ENCODE measurements around the gene MRPL51.

MRPL51 gene

DNA sequence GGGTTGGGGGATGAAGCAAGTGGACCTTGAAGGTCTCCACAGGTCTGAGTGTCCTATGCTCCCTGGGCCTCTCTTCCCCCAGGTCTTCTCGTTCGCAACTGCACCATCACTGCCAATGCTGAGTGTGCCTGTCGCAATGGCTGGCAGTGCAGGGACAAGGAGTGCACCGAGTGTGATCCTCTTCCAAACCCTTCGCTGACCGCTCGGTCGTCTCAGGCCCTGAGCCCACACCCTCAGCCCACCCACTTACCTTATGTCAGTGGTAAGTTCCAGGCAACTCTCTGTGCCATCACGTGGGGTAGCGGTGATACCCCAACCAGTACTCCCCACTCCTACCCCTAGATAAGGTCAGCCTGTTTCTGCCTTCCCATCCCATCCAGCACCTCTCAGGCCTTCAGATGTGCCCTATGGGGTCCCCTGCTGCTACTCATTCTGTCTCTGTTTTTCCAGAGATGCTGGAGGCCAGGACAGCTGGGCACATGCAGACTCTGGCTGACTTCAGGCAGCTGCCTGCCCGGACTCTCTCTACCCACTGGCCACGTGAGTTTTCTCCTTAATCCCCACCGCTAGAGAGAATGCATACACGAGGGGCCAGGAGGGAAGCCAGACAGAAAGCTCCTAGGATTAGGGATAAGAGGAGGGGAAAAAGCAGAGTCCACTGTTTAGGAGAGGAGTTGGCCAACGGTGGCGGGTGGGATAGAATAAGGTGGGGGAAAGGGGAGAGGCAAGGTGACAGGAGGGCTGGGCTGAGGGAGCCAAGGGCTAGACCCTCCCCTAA, 42.8 kb downstream of the MRPL51 start:
- Histone ChIP-seq H3K4me2 (peak overlapping the region; percentile 55), H2AFZ (ENCODE audit: low read depth) (no peak overlapping the region), H3K27me3 (ENCODE audit: insufficient read depth, low read depth) (no peaks in the 10 kb centered on the region), H3K36me3 (ENCODE audit: insufficient read depth) (no peaks in the 10 kb centered on the region), H3K27ac (no peak overlapping the region), H4K20me1 (ENCODE audit: insufficient read depth) (no peaks in the 10 kb centered on the region), H3K4me1 (ENCODE audit: low read depth, poor library complexity, severe bottlenecking) (peaks cover 52% of the 10 kb centered on the region), H3K4me3 (IDR thresholded peaks at IDR 0.05; ENCODE audit: insufficient read depth, low read depth, low read length) (no peak overlapping the region), H3K79me2 (ENCODE audit: insufficient read depth, low read depth) (peaks cover 12% of the 10 kb centered on the region; the same call in 1 of the 2 replicates), H3K9ac (no peak overlapping the region)
- no peak for TF ChIP-seq CTCF (conservative IDR thresholded peaks at IDR 0.05; ENCODE audit: low read depth, low read length)

GRCh38 chr12:6444704-6445688, 48.1 kb downstream of the MRPL51 start, which contains the start of gene CD27:
CD27 (plus strand) TSS chr12:6444955; CDS start chr12:6445096, 141 bp downstream.
- H3K79me2 ChIP-seq (ENCODE audit: insufficient read depth, low read depth): no peaks in the 10 kb centered on the region
- H3K27ac ChIP-seq: peak within 1 kb of the TSS; percentile 80
- no peaks in the 10 kb centered on the region for H4K20me1 ChIP-seq (ENCODE audit: insufficient read depth)
- H3K9ac ChIP-seq: peak within 1 kb of the TSS; percentile 22; the same call in 1 of the 2 replicates
- no peaks in the 10 kb centered on the region for H3K27me3 ChIP-seq (ENCODE audit: insufficient read depth, low read depth)
- peak within 1 kb of the TSS; percentile 51; the same call in 1 of the 2 replicates for H3K4me2 ChIP-seq
- H3K4me3 ChIP-seq (IDR thresholded peaks at IDR 0.05; ENCODE audit: insufficient read depth, low read depth, low read length): no peak within 1 kb of the TSS
- H3K36me3 ChIP-seq (ENCODE audit: insufficient read depth): no peaks in the 10 kb centered on the region
- no peak for TF ChIP-seq CTCF (conservative IDR thresholded peaks at IDR 0.05; ENCODE audit: low read depth, low read length)
- no peak within 1 kb of the TSS for H2AFZ ChIP-seq (ENCODE audit: low read depth)
- peaks cover 50% of the 10 kb centered on the region for H3K4me1 ChIP-seq (ENCODE audit: low read depth, poor library complexity, severe bottlenecking)

GRCh38 chr12:6444031-6444430, 49.0 kb downstream of the MRPL51 start:
- H3K9ac ChIP-seq: no peak overlapping the region
- H3K4me2 ChIP-seq: no peak overlapping the region

More at GRCh38 chr12:6444031-6444430, 49.0 kb downstream of the MRPL51 start:
- Histone ChIP-seq H3K27ac (no peak overlapping the region), H3K4me3 (IDR thresholded peaks at IDR 0.05; ENCODE audit: insufficient read depth, low read depth, low read length) (no peak overlapping the region), H3K79me2 (ENCODE audit: insufficient read depth, low read depth) (no peaks in the 10 kb centered on the region), H2AFZ (ENCODE audit: low read depth) (no peak overlapping the region), H4K20me1 (ENCODE audit: insufficient read depth) (no peaks in the 10 kb centered on the region), H3K36me3 (ENCODE audit: insufficient read depth) (no peaks in the 10 kb centered on the region), H3K27me3 (ENCODE audit: insufficient read depth, low read depth) (no peaks in the 10 kb centered on the region), H3K4me1 (ENCODE audit: low read depth, poor library complexity, severe bottlenecking) (peaks cover 53% of the 10 kb centered on the region)
- no peak for TF ChIP-seq CTCF (conservative IDR thresholded peaks at IDR 0.05; ENCODE audit: low read depth, low read length)

Measured in KMS-11 (cell line).